ENCODE data around the gene LRRC4C. TPM values are rescaled to one million over a fixed set of nuclear protein-coding genes. Genes with fewer than 3 reads are reported as not detected.

The LRRC4C gene
- total RNA-seq, 6 experiments from 2014 or later: 0.25 to 0.43 (median 0.27) TPM

- peak in 1 of 4 donors; percentile 2 for ATAC-seq
- no peak for DNase-seq
Observed at GRCh38 chr11:40294349-40294735, 1165.1 kb downstream of the LRRC4C start.

GRCh38 chr11:40293655-40294348, 1165.7 kb downstream of the LRRC4C start:
- Histone ChIP-seq H3K9me3 (no peaks in the 10 kb centered on the region), H3K36me3 (no peaks in the 10 kb centered on the region), H3K4me3 (peak overlapping the region; percentile 51 to 59 (median 51)), H3K27ac (no peak overlapping the region), H3K4me1 (peaks cover 0 to 4% (median 2%) of the 10 kb centered on the region in 4 donors), H3K27me3 (no peaks in the 10 kb centered on the region)
- DNase-seq (peak; percentile 46 to 64 (median 53)), ATAC-seq (peak; percentile 98 to 99 (median 99))
- intact Hi-C loops (cut with DNase I): no loop called here
- 6% methylated on average over 12 of the region's 27 CpGs for WGBS (ENCODE audit: insufficient coverage, low coverage, low lambda C conversion rate, missing lambda C conversion rate)
- no peak for TF ChIP-seq POLR2A (IDR thresholded peaks at IDR 0.05)
- peak; percentile 80 to 91 (median 88) for TF ChIP-seq CTCF (IDR thresholded peaks at IDR 0.05)

More at GRCh38 chr11:40294349-40294735, 1165.1 kb downstream of the LRRC4C start:
- H3K27me3 ChIP-seq: no peaks in the 10 kb centered on the region
- whole genome bisulfite sequencing (ENCODE audit: insufficient coverage, low coverage, low lambda C conversion rate, missing lambda C conversion rate): 67% methylated on average over 13 of the region's 13 CpGs
- H3K4me1 ChIP-seq: peaks cover 0 to 4% (median 2%) of the 10 kb centered on the region in 4 donors
- intact Hi-C loops (cut with DNase I): no loop called here
- TF ChIP-seq POLR2A (IDR thresholded peaks at IDR 0.05): no peak
- no peak for TF ChIP-seq CTCF (IDR thresholded peaks at IDR 0.05)
- no peak overlapping the region for H3K4me3 ChIP-seq
- no peaks in the 10 kb centered on the region for H3K36me3 ChIP-seq
- no peak overlapping the region for H3K27ac ChIP-seq
- H3K9me3 ChIP-seq: no peaks in the 10 kb centered on the region

GRCh38 chr11:40292721-40293508, 1166.5 kb downstream of the LRRC4C start:
- DNase-seq: peak in 1 of 3 donors; percentile 47
- TF ChIP-seq CTCF (IDR thresholded peaks at IDR 0.05) (no peak), POLR2A (IDR thresholded peaks at IDR 0.05) (no peak)
- Histone ChIP-seq H3K9me3 (no peaks in the 10 kb centered on the region), H3K4me1 (peaks cover 0 to 4% (median 2%) of the 10 kb centered on the region in 4 donors), H3K4me3 (peak overlapping the region; percentile 51 to 59 (median 51)), H3K27me3 (no peaks in the 10 kb centered on the region), H3K27ac (no peak overlapping the region), H3K36me3 (no peaks in the 10 kb centered on the region)
- intact Hi-C loops (cut with DNase I): no loop called here
- ATAC-seq: no peak
- WGBS (ENCODE audit: insufficient coverage, low coverage, low lambda C conversion rate, missing lambda C conversion rate): 2% methylated on average over 33 of the region's 37 CpGs

GRCh38 chr11:40291741-40292140, 1167.7 kb downstream of the LRRC4C start:
- no peak for DNase-seq
- H3K27me3 ChIP-seq: no peaks in the 10 kb centered on the region
- peak overlapping the region in 1 of 3 donors; percentile 0 for H3K4me3 ChIP-seq
- H3K27ac ChIP-seq: no peak overlapping the region
- ATAC-seq: no peak
- whole genome bisulfite sequencing (ENCODE audit: insufficient coverage, low coverage, low lambda C conversion rate, missing lambda C conversion rate): 44% methylated on average over 7 of the region's 7 CpGs
- intact Hi-C loops (cut with DNase I): no loop called here
- H3K36me3 ChIP-seq: no peaks in the 10 kb centered on the region
- TF ChIP-seq POLR2A (IDR thresholded peaks at IDR 0.05) (no peak), CTCF (IDR thresholded peaks at IDR 0.05) (no peak)
- peaks cover 0 to 4% (median 2%) of the 10 kb centered on the region in 4 donors for H3K4me1 ChIP-seq
- no peaks in the 10 kb centered on the region for H3K9me3 ChIP-seq
